HG03469 (cell line): ENCODE data around the gene ABCA1.

ENCODE experiments used
- ATAC-seq: cut with Tn5 transposase; IDR thresholded peaks from one replicate; pipeline ENCODE4 v1.9.1; 2021; ENCODE audit warnings: mild to moderate bottlenecking, moderate library complexity, moderate number of reproducible peaks; ENCODE audit not compliant: unreplicated experiment

Gene ABCA1

GRCh38 chr9:104805441-104805840 is 122.5 kb downstream of the ABCA1 start:
- no peak for ATAC-seq

GRCh38 chr9:104802906-104803305 is 125.0 kb downstream of the ABCA1 start:
- ATAC-seq = no peak

GRCh38 chr9:104802110-104802509 is 125.8 kb downstream of the ABCA1 start:
- ATAC-seq = no peak

GRCh38 chr9:104800068-104800785 is 127.7 kb downstream of the ABCA1 start:
- no peak for ATAC-seq

GRCh38 chr9:104798209-104798995 is 129.6 kb downstream of the ABCA1 start:
- ATAC-seq = no peak

- no peak for ATAC-seq
Measured at GRCh38 chr9:104795857-104796256, 132.1 kb downstream of the ABCA1 start.

- ATAC-seq = no peak
Measured at GRCh38 chr9:104795082-104795481, 132.9 kb downstream of the ABCA1 start.

GRCh38 chr9:104794070-104794469 is 133.9 kb downstream of the ABCA1 start:
- no peak for ATAC-seq

- ATAC-seq = no peak
Measured at GRCh38 chr9:104788251-104788650, 139.7 kb downstream of the ABCA1 start.

- ATAC-seq = no peak
Measured at GRCh38 chr9:104787306-104788015, 140.5 kb downstream of the ABCA1 start.

GRCh38 chr9:104786293-104786692 is 141.7 kb downstream of the ABCA1 start:
- ATAC-seq = no peak

GRCh38 chr9:104784098-104784497 is 143.9 kb downstream of the ABCA1 start:
- ATAC-seq = peak; percentile 49

- no peak for ATAC-seq
Measured at GRCh38 chr9:104783588-104783987, 144.4 kb downstream of the ABCA1 start.

GRCh38 chr9:104780796-104781395 is 147.1 kb downstream of the ABCA1 start:
- peak; percentile 40 for ATAC-seq

GRCh38 chr9:104779946-104780535 is 147.9 kb downstream of the ABCA1 start:
- ATAC-seq = no peak

GRCh38 chr9:104779334-104779733 is 148.6 kb downstream of the ABCA1 start:
- no peak for ATAC-seq

- ATAC-seq = no peak
Measured at GRCh38 chr9:104778802-104779201, 149.2 kb downstream of the ABCA1 start.

- no peak for ATAC-seq
Measured at GRCh38 chr9:104776797-104777196, 151.2 kb downstream of the ABCA1 start.

GRCh38 chr9:104775976-104776375 is 152.0 kb downstream of the ABCA1 start:
- no peak for ATAC-seq

GRCh38 chr9:104775574-104775936 is 152.4 kb downstream of the ABCA1 start:
- peak; percentile 47 for ATAC-seq
